GM12801 (cell line): Measurements from ENCODE around the gene VAMP1.

ENCODE experiments used
- CTCF ChIP-seq: IDR thresholded peaks from one replicate; pipeline ENCODE4 v1.5.1; 2011; ENCODE audit warnings: control low read depth; ENCODE audit not compliant: insufficient read length; ENCODE audit errors: extremely low read depth

Gene VAMP1

DNA sequence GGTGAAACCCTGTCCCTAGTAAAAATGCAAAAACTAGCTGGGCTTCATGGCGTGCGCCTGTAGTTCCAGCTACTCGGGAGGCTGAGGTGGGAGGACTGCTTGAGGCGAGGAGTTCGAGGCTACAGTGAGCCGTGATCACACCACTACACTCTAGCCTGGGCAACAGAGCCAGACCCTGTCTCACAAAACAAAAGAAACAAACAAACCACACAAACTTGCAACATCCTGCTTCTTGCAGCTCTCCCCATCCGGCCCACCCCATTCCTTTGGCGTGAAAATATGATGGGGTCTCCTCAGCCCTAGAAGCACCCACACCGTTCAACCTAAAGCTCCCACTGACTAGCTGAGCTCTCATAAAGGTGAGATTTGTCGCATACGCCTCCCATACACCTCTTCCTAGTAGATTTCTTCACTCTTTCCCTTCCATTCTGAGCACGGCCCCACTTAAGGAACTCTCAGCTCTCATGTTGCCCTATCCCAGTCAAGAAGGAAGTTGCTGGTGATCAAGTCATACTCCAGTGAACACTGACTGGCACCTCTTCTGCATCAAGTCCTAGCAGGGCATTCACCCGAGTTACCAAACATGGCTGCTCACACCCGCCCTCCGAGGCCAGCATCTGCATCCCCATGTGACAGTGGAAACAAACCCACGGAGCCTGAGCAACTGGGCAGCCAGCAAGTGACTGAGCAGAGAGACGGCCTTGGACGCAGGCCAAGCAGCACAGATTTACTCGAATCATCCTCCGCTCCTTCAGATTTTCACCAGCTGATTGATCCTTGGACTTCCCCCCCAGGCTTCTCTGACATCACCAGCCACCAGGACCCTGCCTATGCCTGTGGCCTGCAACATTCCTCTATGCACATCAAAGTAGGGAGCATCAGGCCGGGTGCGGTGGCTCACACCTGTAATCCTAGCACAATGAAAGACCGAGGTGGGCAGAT lies 44.6 kb downstream of the VAMP1 start:
- no peak for TF ChIP-seq CTCF

GRCh38 chr12:6424866-6425265 lies 45.6 kb downstream of the VAMP1 start:
- TF ChIP-seq CTCF = no peak

DNA sequence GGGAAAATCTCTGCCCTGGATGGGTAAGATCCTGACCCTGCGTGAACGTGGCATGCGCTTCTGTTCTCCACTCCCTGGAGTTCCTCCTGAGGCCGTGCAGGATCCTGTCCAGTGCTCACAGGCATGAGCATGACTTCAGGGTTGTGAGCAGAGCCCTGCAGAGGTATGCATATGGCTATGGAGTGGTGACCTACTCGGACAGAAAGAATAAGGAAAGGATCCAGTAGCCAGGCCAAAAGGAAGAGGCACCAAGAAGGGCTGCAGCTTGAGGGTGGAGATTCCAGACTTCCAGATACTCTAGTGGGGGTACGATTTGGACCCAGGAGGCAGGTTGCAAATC lies 46.5 kb downstream of the VAMP1 start:
- TF ChIP-seq CTCF = no peak

GRCh38 chr12:6423267-6424007 lies 47.0 kb downstream of the VAMP1 start:
- TF ChIP-seq CTCF = no peak

GRCh38 chr12:6420364-6420763 lies 50.1 kb downstream of the VAMP1 start:
- TF ChIP-seq CTCF = no peak

DNA sequence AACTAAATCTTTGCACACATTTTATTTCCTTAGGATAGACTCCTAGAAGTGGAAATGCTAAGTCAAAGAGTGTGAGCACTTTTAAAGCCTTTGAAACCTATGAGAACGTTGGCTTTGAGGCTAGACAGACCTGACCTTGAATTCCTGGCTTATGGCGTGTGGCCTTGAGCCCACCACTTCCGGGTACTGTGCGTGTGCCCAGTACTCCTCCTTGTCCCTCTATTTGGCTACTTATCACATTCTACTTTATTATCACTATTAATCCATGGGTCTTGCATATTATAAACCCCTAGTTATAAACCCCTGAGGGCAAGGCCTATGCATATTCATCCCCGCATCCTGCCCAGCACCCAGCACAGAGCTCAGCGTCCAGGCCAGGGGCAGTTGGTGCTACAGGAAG lies 51.7 kb downstream of the VAMP1 start:
- no peak for TF ChIP-seq CTCF

GRCh38 chr12:6416596-6416995 lies 53.9 kb downstream of the VAMP1 start:
- TF ChIP-seq CTCF = no peak
